Spleen (tissue), 7 donors: Measurements from ENCODE around the gene NPC1L1.

ENCODE experiments used
- CTCF ChIP-seq, 11 experiments: fragments of 200-600 bp in 7 of 11; fragments of 450-650 bp in 4 of 11; sonication (generic) in 4 of 11; IDR thresholded peaks in 8 of 11; conservative IDR thresholded peaks in 3 of 11; 1 replicate in 7 of 11; 2 replicates in 4 of 11; pipeline versions ENCODE4 v1.4.0 to v1.8.0; 2016 to 2021; ENCODE audit warnings: antibody characterized with exemption in 11 of 11, inconsistent platforms in 4 of 11, mild to moderate bottlenecking in 1 of 11
- POLR2A ChIP-seq, 3 donors: fragments of 450-650 bp; IDR thresholded peaks; one replicate each; pipeline ENCODE4 v1.5.1; 2017; ENCODE audit warnings: antibody characterized with exemption in 3 of 3, mild to moderate bottlenecking in 1 of 3
- donor health status: DM: no; HTN: no; CAD: no; lungs with moderate emphysema.
- donor health status: DM: no; HTN: no; CAD: no.
- donor health status: DM: no; HTN: no; CAD: no.

- TF ChIP-seq CTCF (IDR thresholded peaks at IDR 0.05 in 8 of 11, conservative IDR thresholded peaks at IDR 0.05 in 3 of 11), result no peak
- no peak for TF ChIP-seq POLR2A (IDR thresholded peaks at IDR 0.05)
These were observed 520 bp downstream of the NPC1L1 start for GRCh38 chr7:44540592-44541027.
